NOMO-1 (cell line): ENCODE data around the gene ARL15.
"Not testable (repeated sequence)": the region's sequence is repeated elsewhere in the genome, so short reads cannot be mapped to it uniquely, and the experiment has no call there.

ENCODE experiments used
- DNase-seq, 2 experiments: peaks; one replicate each; lab custom pipeline; 2025; ENCODE audit not compliant: unreplicated experiment in 2 of 2; lab: John Stamatoyannopoulos, UW

Gene ARL15

GRCh38 chr5:54000011-54000410 is 310.4 kb downstream of the ARL15 start:
- DNase-seq: no peak

- no peak for DNase-seq
Observed at GRCh38 chr5:53997736-53998627, 312.4 kb downstream of the ARL15 start.

GRCh38 chr5:53996008-53996407 is 314.4 kb downstream of the ARL15 start:
- no peak for DNase-seq

GRCh38 chr5:53994148-53994547 is 316.2 kb downstream of the ARL15 start:
- peak in 1 of 2 experiments; percentile 58 for DNase-seq

- DNase-seq: peak in 1 of 2 experiments; percentile 1
Observed at GRCh38 chr5:53991942-53992341, 318.4 kb downstream of the ARL15 start.

- no peak for DNase-seq
Observed at GRCh38 chr5:53987101-53987500, 323.3 kb downstream of the ARL15 start.

GRCh38 chr5:53985796-53986195 is 324.6 kb downstream of the ARL15 start:
- no peak for DNase-seq

GRCh38 chr5:53984971-53985370 is 325.4 kb downstream of the ARL15 start:
- no peak for DNase-seq

GRCh38 chr5:53983568-53984460 is 326.6 kb downstream of the ARL15 start:
- DNase-seq: no peak

- DNase-seq: not testable (repeated sequence)
Observed at GRCh38 chr5:53982319-53982718, 328.1 kb downstream of the ARL15 start.

- DNase-seq: no peak
Observed at GRCh38 chr5:53980061-53980460, 330.3 kb downstream of the ARL15 start.

- no peak for DNase-seq
Observed at GRCh38 chr5:53974021-53974420, 336.4 kb downstream of the ARL15 start.

- DNase-seq: no peak
Observed at GRCh38 chr5:53972314-53972713, 338.1 kb downstream of the ARL15 start.

GRCh38 chr5:53971551-53971950 is 338.8 kb downstream of the ARL15 start:
- DNase-seq: no peak

GRCh38 chr5:53971131-53971530 is 339.2 kb downstream of the ARL15 start:
- no peak for DNase-seq

GRCh38 chr5:53970475-53970874 is 339.9 kb downstream of the ARL15 start:
- DNase-seq: no peak

GRCh38 chr5:53969176-53969730 is 341.1 kb downstream of the ARL15 start:
- no peak for DNase-seq

- no peak for DNase-seq
Observed at GRCh38 chr5:53965459-53965858, 344.9 kb downstream of the ARL15 start.

- DNase-seq: no peak
Observed at GRCh38 chr5:53963958-53964357, 346.4 kb downstream of the ARL15 start.

- DNase-seq: no peak
Observed at GRCh38 chr5:53962306-53962705, 348.1 kb downstream of the ARL15 start.

- DNase-seq: no peak
Observed at GRCh38 chr5:53956632-53957031, 353.7 kb downstream of the ARL15 start.
